ENCODE measurements around the gene TNFRSF4. TPM values are rescaled to one million over a fixed set of nuclear protein-coding genes. Genes with fewer than 3 reads are reported as not detected.
A peak's percentile ranks its signal among the peaks of the same experiment; 100 is the strongest.

The TNFRSF4 gene
- total RNA-seq, 1 donor from 2014 or later, result 7.7 TPM

- intact Hi-C loops (cut with DNase I), result no loop called here
- no peak for TF ChIP-seq CTCF (IDR thresholded peaks at IDR 0.05)
- H3K27ac ChIP-seq, result no peak within 1 kb of the TSS
- ATAC-seq, result no peak
- H3K4me1 ChIP-seq, result no peaks in the 10 kb centered on the region
- H3K27me3 ChIP-seq, result peaks cover 11% of the 10 kb centered on the region
- no peak within 1 kb of the TSS for H3K4me3 ChIP-seq
- H3K9me3 ChIP-seq, result no peaks in the 10 kb centered on the region
- peak; percentile 62 for DNase-seq
- H3K36me3 ChIP-seq, result no peaks in the 10 kb centered on the region
Observed at GRCh38 chr1:1246577-1247340, 32.8 kb upstream of the TNFRSF4 start, which contains the start of gene C1QTNF12. C1QTNF12 (minus strand) TSS chr1:1246722; CDS start chr1:1246690, 32 bp downstream.

GRCh38 chr1:1245817-1246576, 32.0 kb upstream of the TNFRSF4 start:
- DNase-seq, result peak; percentile 62
- Histone ChIP-seq H3K27ac (no peak overlapping the region), H3K4me1 (no peaks in the 10 kb centered on the region), H3K36me3 (no peaks in the 10 kb centered on the region), H3K4me3 (no peak overlapping the region), H3K9me3 (no peaks in the 10 kb centered on the region), H3K27me3 (peaks cover 11% of the 10 kb centered on the region)
- no peak for ATAC-seq
- intact Hi-C loops (cut with DNase I), result no loop called here
- TF ChIP-seq CTCF (IDR thresholded peaks at IDR 0.05), result no peak

- no peaks in the 10 kb centered on the region for H3K9me3 ChIP-seq
- no peak for ATAC-seq
- H3K27ac ChIP-seq, result no peak overlapping the region
- intact Hi-C loops (cut with DNase I), result no loop called here
- DNase-seq, result peak; percentile 62
- H3K4me3 ChIP-seq, result no peak overlapping the region
- no peaks in the 10 kb centered on the region for H3K4me1 ChIP-seq
- H3K36me3 ChIP-seq, result no peaks in the 10 kb centered on the region
- TF ChIP-seq CTCF (IDR thresholded peaks at IDR 0.05), result no peak
- H3K27me3 ChIP-seq, result peaks cover 11% of the 10 kb centered on the region
Observed at GRCh38 chr1:1245178-1245816, 31.3 kb upstream of the TNFRSF4 start.

- H3K4me3 ChIP-seq, result no peak overlapping the region
- no peak for TF ChIP-seq CTCF (IDR thresholded peaks at IDR 0.05)
Observed at GRCh38 chr1:1244192-1244811, 30.3 kb upstream of the TNFRSF4 start.

GRCh38 chr1:1243807-1244191, 29.8 kb upstream of the TNFRSF4 start:
- peaks cover 23% of the 10 kb centered on the region for H3K27me3 ChIP-seq

More at GRCh38 chr1:1244192-1244811, 30.3 kb upstream of the TNFRSF4 start:
- Histone ChIP-seq H3K9me3 (no peaks in the 10 kb centered on the region), H3K27me3 (peaks cover 20% of the 10 kb centered on the region), H3K36me3 (no peaks in the 10 kb centered on the region), H3K27ac (no peak overlapping the region), H3K4me1 (no peaks in the 10 kb centered on the region)
- intact Hi-C loops (cut with DNase I), result no loop called here
- ATAC-seq, result no peak
- DNase-seq, result no peak

More at GRCh38 chr1:1243807-1244191, 29.8 kb upstream of the TNFRSF4 start:
- Histone ChIP-seq H3K4me3 (no peak overlapping the region), H3K27ac (no peak overlapping the region), H3K9me3 (no peaks in the 10 kb centered on the region), H3K4me1 (no peaks in the 10 kb centered on the region), H3K36me3 (no peaks in the 10 kb centered on the region)
- TF ChIP-seq CTCF (IDR thresholded peaks at IDR 0.05), result no peak
- ATAC-seq, result no peak
- DNase-seq, result no peak
- intact Hi-C loops (cut with DNase I), result no loop called here
